SKM-1 treated with dmso at 0.1 percent for 144 hours (cell line): ENCODE measurements around the gene ADAMTS2.
"Not testable (repeated sequence)": the region's sequence is repeated elsewhere in the genome, so short reads cannot be mapped to it uniquely, and the experiment has no call there.

ENCODE experiments used
- DNase-seq: peaks from one replicate; lab custom pipeline; 2025; ENCODE audit not compliant: unreplicated experiment; lab: John Stamatoyannopoulos, UW

The ADAMTS2 gene

GRCh38 chr5:179115845-179116524, 229.3 kb downstream of the ADAMTS2 start:
- DNase-seq: no peak

DNA sequence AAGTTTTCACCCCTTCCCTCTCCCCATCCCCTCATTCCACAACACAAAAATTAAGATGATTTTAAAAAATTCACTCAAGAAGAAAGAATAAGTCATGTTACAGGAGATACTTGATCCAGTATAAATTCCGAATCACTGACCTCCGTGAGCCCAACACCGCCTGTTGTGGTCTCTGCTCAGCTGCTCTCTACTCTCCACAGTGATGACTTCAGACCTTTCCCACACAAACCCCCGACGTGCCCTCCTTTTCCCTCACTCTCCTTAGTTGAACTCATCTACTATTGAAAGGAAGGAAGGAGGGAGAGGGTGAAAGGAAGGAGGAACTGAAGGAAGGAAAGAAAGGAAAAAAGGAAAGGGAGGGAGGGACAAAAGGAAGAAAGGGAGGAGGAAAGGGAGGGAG, 230.0 kb downstream of the ADAMTS2 start:
- no peak for DNase-seq

GRCh38 chr5:179114756-179115155, 230.5 kb downstream of the ADAMTS2 start:
- DNase-seq: no peak

DNA sequence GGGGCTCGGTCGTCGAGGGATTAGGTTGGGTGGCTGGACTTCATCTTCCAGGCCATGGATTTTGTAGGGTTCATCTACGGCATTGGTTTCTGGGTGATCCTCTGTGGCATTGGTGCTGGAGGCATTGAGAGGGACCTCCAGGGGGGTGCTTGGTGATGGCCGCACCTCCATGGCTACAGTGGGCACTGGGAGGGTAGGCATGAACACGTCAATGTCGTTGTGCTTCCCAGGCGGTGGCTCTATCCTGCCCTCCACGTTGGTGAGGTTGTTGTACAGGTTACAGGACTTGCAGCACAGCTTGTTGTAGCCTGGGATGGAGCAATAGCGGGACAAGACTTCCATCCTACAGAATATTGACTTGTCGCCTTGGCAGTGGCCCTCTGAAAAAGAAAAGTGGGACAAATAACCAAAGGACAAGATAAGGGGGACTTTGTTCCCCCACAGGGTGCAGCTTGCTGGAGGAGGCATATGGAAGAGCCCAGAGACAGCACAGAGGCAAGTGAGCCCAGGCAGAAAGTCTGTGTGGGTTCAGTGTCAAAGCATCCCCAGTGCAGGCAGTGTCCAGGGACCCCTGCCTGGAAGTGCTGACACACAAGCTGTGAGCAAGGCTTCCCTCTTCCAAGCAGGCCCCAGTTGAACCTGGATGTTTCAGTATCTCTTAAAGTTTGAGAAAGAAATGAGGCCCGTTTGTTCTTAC, 231.2 kb downstream of the ADAMTS2 start:
- no peak for DNase-seq

DNA sequence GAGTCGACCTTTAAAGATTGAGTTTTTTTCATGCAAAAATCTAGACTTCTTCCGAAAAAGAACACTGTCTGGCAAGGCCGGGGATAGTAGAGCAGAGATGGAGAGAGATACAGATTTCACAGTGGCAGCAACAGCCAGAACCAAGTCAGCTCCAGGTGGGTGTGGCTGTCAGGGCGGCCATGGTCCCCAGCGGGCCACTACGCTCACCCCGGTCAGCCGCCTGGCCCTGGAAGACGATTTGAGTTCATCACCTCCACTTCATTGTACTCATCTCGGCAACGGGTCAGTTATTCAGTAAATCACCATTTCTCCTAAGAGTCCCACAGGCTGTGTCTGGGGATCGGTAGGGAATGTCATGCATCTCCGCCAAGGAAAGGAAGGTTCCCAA, 232.1 kb downstream of the ADAMTS2 start:
- DNase-seq: no peak

DNA sequence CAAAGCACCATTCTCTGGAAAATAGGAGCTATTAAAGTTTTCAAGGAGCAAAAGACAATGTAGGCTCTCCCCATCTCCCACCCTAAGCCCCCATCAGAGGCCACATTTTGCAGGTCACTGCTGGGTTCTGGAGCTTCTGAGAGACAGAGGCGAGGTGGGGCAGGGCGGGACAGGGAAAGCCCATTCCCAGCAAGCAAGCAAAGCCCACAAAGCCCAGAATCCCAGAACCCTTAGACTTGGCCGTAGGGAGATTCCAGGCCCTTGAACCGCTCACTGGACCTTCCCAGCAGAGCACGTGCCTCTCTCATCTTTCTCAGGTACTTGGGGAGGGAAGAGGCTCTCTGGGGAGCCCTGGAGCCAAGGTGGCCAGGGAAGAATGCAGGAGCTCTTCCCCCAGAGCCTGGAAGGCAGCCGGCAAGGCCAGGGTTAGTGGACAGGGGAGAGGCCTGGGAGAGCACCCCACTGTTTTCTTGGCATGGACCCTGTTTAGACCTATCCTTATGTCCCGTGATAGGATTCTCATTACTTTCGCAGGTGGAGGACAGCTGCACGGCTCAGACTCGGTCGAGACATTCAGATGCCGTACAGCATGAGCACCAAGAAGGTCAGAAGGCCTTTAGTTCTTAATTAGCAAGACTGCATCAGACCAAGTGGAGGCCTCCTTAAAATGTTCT, 232.7 kb downstream of the ADAMTS2 start:
- no peak for DNase-seq

DNA sequence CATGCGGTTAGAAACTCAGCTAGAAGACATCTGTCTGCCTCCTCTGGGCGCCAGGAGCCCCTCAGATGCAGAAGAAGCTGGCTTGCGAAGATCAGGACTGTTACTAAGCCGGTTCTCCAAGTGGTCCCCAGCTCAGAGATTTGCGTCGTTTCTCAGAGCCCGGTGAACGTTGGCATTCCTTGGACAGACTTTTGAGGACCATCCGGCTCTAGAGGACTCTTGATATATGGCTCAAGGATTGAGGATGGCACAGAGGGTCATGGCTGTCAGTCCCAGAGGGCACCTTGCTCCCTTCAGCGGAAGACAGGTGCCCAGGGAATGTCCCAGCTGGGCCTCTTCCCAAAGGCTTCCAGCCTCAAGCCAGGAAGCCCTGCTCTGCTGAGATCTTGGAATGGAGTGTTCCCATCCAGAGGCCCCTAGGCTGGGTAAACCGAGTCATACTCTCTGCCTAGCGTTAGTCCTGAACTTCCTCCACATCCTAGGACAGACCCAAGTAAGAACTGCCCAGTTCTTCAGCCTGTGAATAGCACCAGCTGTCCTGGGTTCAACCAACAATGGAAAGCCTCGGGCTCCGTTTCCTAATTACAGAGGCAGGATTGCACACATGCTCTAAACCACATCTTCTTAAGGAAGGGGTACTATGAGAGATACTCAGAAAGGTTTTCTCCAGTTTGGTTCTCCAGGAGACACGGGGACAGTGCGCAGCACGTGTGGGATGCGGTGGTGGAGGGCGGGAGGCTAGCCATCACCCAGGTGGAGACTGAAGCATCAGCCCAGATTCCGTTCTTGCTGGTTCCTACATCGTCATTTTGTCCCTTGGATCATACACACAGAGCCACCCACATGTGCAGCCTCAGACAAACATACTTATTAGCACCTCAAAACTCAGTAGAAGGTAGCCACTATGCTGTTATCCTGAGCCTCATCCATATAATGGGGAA, 233.7 kb downstream of the ADAMTS2 start:
- DNase-seq: no peak

GRCh38 chr5:179110528-179110927, 234.7 kb downstream of the ADAMTS2 start:
- DNase-seq: no peak

GRCh38 chr5:179101282-179101681, 244.0 kb downstream of the ADAMTS2 start:
- not testable (repeated sequence) for DNase-seq

DNA sequence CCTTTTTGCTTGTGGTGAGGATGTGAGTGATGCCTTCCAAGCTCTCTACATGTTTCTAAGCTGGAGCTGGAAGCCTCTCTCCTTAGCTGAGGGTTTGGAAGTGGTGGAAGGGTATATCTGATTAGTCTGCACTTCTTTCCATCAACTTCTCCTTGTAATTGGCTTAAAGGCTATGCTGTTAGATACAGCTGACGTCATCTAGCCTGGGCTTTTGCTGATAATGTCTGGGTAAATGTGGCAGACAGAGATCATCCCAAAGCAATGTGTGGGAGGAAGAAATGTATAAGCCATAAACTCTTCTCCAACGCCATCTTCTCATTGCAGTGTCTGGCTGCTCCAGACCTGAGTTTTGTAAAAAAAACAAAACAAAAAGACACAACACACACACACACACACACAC, 255.8 kb downstream of the ADAMTS2 start:
- no peak for DNase-seq

- DNase-seq: no peak
These were observed 264.5 kb downstream of the ADAMTS2 start for GRCh38 chr5:179080724-179081123.

- no peak for DNase-seq
These were observed 265.9 kb downstream of the ADAMTS2 start for GRCh38 chr5:179079165-179079987.

DNA sequence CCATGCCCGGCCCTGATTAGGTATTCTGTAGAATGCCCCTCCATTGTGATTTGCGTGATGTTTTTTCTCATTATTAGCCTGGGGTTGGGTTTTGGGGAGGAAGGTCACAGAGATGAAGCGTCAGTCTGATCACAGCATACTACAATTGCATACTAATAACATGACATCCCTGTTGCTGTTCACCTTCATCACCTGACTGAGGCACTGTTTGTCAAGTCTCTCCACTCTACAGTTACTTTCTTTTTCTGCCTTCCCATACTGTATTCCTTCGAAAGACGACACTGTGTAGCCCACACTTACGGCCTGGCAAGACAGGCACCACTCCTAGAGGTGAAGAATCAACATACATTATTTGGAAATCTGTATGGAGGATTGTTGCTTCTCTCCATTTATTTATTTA, 279.6 kb downstream of the ADAMTS2 start:
- no peak for DNase-seq

DNA sequence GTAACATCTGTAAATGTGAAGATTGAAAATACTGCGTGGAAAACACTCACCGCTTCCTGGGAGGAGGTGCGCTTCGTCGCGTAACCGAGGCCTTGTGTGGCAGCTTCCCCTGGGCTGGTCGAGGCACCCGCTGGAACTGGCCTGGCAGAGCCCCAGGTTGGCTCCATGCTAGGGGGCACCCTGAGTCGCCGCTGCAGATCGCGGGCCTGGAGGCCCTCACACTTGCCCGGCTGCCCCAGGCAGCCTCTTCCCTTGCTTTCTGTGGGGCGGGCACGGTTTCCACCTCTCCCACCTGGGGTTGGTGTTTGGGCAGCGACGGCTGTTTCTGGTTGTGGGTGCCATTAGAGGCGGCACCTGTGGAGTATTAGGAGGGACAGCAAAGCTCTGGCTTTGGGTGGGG, 284.2 kb downstream of the ADAMTS2 start:
- DNase-seq: no peak
